ENCODE measurements around the gene ZBTB1. TPM values are rescaled to one million over a fixed set of nuclear protein-coding genes. Genes with fewer than 3 reads are reported as not detected.

The ZBTB1 gene
- polyA plus RNA-seq, 1 donor from 2014 or later: 24.8 TPM

DNA sequence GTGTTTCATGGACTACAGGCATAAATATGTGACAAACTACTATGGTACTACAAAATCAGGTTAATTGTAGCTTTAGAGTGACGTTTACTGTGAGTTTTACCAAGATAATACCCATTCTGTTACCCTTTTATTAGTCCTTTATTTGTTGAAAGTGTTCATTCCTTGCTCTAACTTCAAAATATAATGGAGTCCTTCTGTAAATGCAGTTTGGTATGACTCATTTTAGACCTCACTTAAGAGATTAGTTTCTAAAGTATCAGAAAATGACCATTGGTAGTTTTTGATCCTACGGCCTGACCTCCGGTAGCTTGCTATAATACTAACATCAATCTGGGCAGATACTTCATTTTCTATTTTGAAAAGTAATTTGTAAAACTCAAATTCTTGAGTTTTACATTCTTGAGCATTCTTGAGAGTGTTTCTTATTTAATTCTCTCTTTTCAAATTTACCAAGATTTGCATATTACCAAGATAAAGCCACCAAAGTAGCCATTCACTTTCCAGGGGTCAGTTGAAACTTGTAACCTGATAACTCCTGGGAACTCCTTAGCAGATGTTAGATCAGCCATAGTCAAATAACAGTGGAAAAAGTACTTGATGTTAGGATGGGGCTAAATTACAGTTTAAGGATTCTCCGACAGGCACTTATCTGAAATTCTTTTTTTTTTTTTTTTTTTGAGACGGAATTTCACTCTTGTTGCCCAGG lies 40.2 kb downstream of the ZBTB1 start:
- Histone ChIP-seq H3K4me3 (ENCODE audit: low read length) (no peak overlapping the region), H3F3A (ENCODE audit: insufficient read depth, low read length, poor library complexity, severe bottlenecking) (no peaks in the 10 kb centered on the region), H3K4me2 (ENCODE audit: low read length) (no peak overlapping the region), H3K9me2 (ENCODE audit: insufficient read depth, low read length) (no peaks in the 10 kb centered on the region), H3K9me3 (ENCODE audit: low read length) (peaks cover 12% of the 10 kb centered on the region), H2AFZ (ENCODE audit: low read depth, low read length) (no peak overlapping the region), H3K27me3 (ENCODE audit: insufficient read depth, low read depth, low read length) (peaks cover 22% of the 10 kb centered on the region), H3K9ac (ENCODE audit: low read length) (no peak overlapping the region), H3K79me2 (replicated peaks; ENCODE audit: insufficient read depth, low read length) (no peaks in the 10 kb centered on the region), H3K36me3 (ENCODE audit: insufficient read depth, low read length) (no peaks in the 10 kb centered on the region), H4K20me1 (ENCODE audit: insufficient read depth) (no peaks in the 10 kb centered on the region), H3K27ac (ENCODE audit: low read length) (no peak overlapping the region)
- TF ChIP-seq EP300 (conservative IDR thresholded peaks at IDR 0.05; ENCODE audit: poor library complexity, severe bottlenecking) (no peak), TAF1 (IDR thresholded peaks at IDR 0.05; ENCODE audit: low read depth) (no peak), MXI1 (conservative IDR thresholded peaks at IDR 0.05; ENCODE audit: poor library complexity, severe bottlenecking) (no peak), SMC3 (conservative IDR thresholded peaks at IDR 0.05; ENCODE audit: poor library complexity) (no peak)
- TF ChIP-seq, protein P1, sequence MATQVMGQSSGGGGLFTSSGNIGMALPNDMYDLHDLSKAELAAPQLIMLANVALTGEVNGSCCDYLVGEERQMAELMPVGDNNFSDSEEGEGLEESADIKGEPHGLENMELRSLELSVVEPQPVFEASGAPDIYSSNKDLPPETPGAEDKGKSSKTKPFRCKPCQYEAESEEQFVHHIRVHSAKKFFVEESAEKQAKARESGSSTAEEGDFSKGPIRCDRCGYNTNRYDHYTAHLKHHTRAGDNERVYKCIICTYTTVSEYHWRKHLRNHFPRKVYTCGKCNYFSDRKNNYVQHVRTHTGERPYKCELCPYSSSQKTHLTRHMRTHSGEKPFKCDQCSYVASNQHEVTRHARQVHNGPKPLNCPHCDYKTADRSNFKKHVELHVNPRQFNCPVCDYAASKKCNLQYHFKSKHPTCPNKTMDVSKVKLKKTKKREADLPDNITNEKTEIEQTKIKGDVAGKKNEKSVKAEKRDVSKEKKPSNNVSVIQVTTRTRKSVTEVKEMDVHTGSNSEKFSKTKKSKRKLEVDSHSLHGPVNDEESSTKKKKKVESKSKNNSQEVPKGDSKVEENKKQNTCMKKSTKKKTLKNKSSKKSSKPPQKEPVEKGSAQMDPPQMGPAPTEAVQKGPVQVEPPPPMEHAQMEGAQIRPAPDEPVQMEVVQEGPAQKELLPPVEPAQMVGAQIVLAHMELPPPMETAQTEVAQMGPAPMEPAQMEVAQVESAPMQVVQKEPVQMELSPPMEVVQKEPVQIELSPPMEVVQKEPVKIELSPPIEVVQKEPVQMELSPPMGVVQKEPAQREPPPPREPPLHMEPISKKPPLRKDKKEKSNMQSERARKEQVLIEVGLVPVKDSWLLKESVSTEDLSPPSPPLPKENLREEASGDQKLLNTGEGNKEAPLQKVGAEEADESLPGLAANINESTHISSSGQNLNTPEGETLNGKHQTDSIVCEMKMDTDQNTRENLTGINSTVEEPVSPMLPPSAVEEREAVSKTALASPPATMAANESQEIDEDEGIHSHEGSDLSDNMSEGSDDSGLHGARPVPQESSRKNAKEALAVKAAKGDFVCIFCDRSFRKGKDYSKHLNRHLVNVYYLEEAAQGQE (IDR thresholded peaks at IDR 0.05; ENCODE audit: borderline replicate concordance): no peak

DNA sequence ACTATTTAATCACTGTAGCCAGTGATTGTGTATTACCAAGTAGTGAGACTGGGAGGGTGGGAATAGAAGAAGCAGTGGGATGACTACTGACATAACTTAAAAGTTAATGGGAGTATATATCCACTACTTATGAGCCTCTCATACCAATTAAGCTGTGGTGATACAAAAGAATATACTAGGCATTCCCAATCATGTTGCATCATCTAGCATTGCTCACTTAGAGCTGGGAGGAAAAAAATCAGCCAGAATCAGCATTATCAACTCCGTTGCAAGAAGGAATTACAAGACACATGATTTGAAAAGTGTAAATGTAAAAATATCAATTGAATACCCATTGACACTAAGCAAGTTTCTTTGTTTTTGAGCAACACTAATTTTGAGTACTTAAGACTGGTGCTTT lies 44.4 kb downstream of the ZBTB1 start:
- Histone ChIP-seq H3K4me2 (ENCODE audit: low read length) (no peak overlapping the region), H4K20me1 (ENCODE audit: insufficient read depth) (no peaks in the 10 kb centered on the region), H3K79me2 (replicated peaks; ENCODE audit: insufficient read depth, low read length) (no peaks in the 10 kb centered on the region), H3K9me2 (ENCODE audit: insufficient read depth, low read length) (no peaks in the 10 kb centered on the region), H3K4me3 (ENCODE audit: low read length) (no peak overlapping the region), H3K9ac (ENCODE audit: low read length) (no peak overlapping the region), H3K27me3 (ENCODE audit: insufficient read depth, low read depth, low read length) (peaks cover 36% of the 10 kb centered on the region), H3K27ac (ENCODE audit: low read length) (no peak overlapping the region), H3K9me3 (ENCODE audit: low read length) (no peaks in the 10 kb centered on the region), H3K36me3 (ENCODE audit: insufficient read depth, low read length) (no peaks in the 10 kb centered on the region), H2AFZ (ENCODE audit: low read depth, low read length) (no peak overlapping the region), H3F3A (ENCODE audit: insufficient read depth, low read length, poor library complexity, severe bottlenecking) (no peaks in the 10 kb centered on the region)
- no peak for TF ChIP-seq TAF1 (IDR thresholded peaks at IDR 0.05; ENCODE audit: low read depth)
- no peak for TF ChIP-seq EP300 (conservative IDR thresholded peaks at IDR 0.05; ENCODE audit: poor library complexity, severe bottlenecking)
- TF ChIP-seq, protein P2, sequence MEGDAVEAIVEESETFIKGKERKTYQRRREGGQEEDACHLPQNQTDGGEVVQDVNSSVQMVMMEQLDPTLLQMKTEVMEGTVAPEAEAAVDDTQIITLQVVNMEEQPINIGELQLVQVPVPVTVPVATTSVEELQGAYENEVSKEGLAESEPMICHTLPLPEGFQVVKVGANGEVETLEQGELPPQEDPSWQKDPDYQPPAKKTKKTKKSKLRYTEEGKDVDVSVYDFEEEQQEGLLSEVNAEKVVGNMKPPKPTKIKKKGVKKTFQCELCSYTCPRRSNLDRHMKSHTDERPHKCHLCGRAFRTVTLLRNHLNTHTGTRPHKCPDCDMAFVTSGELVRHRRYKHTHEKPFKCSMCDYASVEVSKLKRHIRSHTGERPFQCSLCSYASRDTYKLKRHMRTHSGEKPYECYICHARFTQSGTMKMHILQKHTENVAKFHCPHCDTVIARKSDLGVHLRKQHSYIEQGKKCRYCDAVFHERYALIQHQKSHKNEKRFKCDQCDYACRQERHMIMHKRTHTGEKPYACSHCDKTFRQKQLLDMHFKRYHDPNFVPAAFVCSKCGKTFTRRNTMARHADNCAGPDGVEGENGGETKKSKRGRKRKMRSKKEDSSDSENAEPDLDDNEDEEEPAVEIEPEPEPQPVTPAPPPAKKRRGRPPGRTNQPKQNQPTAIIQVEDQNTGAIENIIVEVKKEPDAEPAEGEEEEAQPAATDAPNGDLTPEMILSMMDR (IDR thresholded peaks at IDR 0.05; ENCODE audit: poor library complexity, severe bottlenecking): no peak
- no peak for TF ChIP-seq EZH2 (IDR thresholded peaks at IDR 0.05; ENCODE audit: borderline replicate concordance, insufficient read depth, low read length, poor library complexity, severe bottlenecking)
- TF ChIP-seq RAD21 (conservative IDR thresholded peaks at IDR 0.05): no peak
- TF ChIP-seq MXI1 (conservative IDR thresholded peaks at IDR 0.05; ENCODE audit: poor library complexity, severe bottlenecking): no peak
- TF ChIP-seq SMC3 (conservative IDR thresholded peaks at IDR 0.05; ENCODE audit: poor library complexity): no peak
- TF ChIP-seq, protein P1 (IDR thresholded peaks at IDR 0.05; ENCODE audit: borderline replicate concordance): no peak
- no peak for TF ChIP-seq POLR2AphosphoS5 (IDR thresholded peaks at IDR 0.05)
